Epithelial cell of proximal tubule (primary cell): ENCODE data around the gene PARD3B. TPM values are rescaled to one million over a fixed set of nuclear protein-coding genes. Genes with fewer than 3 reads are reported as not detected.
A peak's percentile ranks its signal among the peaks of the same experiment; 100 is the strongest.

Experiments
- DNase-seq: peaks from one replicate; pipeline ENCODE4 v3.0.0-alpha.2; 2011; ENCODE audit warnings: low read depth
- H3K4me3 ChIP-seq: 2 replicates; pipeline ENCODE4 v1.5.1; 2011; ENCODE audit warnings: low read depth, mild to moderate bottlenecking, low read length
- total RNA-seq: library from RNA; depleted of rRNA; stranded (reverse); fragments of >200 nt; gene quantifications from 2 replicates; pipeline ENCODE4 v1.2.3, GENCODE V29; 2015
- TF ChIP-seq, protein P1 (sequence below): conservative IDR thresholded peaks from 2 replicates; pipeline ENCODE4 v1.5.1; 2012; ENCODE audit warnings: low read depth, mild to moderate bottlenecking, low read length

The PARD3B gene
- total RNA-seq, 1 donor from 2014 or later, result 3.6 TPM

DNA sequence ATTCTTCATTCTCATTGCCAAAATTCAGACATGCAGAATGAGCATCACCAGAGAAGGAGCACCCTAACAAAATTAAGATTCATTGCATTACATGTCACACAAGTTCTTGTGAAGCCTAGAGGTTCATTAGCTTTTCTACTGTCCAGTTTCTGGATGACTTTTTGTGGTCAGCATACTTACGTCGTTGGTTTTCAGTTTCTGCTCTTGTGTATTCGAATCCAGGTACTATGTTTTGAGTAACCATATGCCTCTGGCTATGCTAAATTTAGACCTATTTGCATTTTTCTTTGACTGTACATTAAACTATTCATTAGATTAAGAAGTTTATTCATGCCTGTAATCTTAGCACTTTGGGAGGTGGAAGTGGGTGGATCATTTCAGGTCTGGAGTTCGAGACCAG lies 251.3 kb downstream of the PARD3B start:
- no peak for DNase-seq
- TF ChIP-seq, protein P1, sequence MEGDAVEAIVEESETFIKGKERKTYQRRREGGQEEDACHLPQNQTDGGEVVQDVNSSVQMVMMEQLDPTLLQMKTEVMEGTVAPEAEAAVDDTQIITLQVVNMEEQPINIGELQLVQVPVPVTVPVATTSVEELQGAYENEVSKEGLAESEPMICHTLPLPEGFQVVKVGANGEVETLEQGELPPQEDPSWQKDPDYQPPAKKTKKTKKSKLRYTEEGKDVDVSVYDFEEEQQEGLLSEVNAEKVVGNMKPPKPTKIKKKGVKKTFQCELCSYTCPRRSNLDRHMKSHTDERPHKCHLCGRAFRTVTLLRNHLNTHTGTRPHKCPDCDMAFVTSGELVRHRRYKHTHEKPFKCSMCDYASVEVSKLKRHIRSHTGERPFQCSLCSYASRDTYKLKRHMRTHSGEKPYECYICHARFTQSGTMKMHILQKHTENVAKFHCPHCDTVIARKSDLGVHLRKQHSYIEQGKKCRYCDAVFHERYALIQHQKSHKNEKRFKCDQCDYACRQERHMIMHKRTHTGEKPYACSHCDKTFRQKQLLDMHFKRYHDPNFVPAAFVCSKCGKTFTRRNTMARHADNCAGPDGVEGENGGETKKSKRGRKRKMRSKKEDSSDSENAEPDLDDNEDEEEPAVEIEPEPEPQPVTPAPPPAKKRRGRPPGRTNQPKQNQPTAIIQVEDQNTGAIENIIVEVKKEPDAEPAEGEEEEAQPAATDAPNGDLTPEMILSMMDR, result no peak

DNA sequence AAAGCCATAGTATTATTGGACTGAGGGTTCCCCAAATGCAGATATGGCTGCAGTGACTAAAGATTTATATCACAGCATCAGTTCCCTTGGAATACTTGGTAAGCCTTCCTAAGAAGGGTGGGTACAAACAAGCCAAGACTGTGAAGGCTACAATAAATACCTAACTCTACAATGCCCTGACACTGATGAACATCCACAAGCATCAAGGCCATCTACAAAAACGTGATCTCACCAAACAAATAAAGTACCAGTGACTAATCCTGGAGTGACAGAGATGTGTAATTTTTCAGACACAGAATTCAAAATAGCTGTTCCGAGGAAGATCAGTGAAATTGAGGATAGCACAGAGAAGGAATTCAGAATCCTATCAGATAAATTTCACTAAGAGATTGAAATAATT lies 254.5 kb downstream of the PARD3B start:
- no peak for DNase-seq
- TF ChIP-seq, protein P1, result no peak

More for the DNA sequence above, 251.3 kb downstream of the PARD3B start:
- H3K4me3 ChIP-seq, result no peak overlapping the region

DNA sequence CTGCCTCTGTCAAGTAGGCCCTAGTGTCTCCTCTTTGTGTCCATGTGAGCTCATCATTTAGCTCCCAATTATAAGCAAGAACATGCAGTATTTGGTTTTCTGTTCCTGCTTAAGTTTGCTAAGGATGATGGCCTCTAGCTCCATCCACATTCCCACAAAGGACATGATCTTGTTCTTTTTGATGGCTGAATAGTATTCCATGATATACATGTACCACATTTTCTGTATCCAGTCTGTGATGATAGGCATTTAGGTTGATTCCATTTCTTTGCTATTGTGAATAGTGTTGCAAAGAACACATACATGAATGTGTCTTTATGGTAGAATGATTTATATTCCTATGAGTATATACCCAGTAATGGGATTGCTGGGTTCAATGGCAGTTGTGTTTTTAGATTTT lies 263.2 kb downstream of the PARD3B start:
- DNase-seq, result no peak
- TF ChIP-seq, protein P1, result no peak
- no peak overlapping the region for H3K4me3 ChIP-seq

More for the DNA sequence above, 254.5 kb downstream of the PARD3B start:
- H3K4me3 ChIP-seq, result no peak overlapping the region

- H3K4me3 ChIP-seq, result no peak overlapping the region
- DNase-seq, result no peak
- TF ChIP-seq, protein P1, result no peak
These were observed 279.6 kb downstream of the PARD3B start for GRCh38 chr2:204824751-204825453.

GRCh38 chr2:204825681-204826080 lies 280.4 kb downstream of the PARD3B start:
- TF ChIP-seq, protein P1, result no peak
- DNase-seq, result no peak
- H3K4me3 ChIP-seq, result no peak overlapping the region

DNA sequence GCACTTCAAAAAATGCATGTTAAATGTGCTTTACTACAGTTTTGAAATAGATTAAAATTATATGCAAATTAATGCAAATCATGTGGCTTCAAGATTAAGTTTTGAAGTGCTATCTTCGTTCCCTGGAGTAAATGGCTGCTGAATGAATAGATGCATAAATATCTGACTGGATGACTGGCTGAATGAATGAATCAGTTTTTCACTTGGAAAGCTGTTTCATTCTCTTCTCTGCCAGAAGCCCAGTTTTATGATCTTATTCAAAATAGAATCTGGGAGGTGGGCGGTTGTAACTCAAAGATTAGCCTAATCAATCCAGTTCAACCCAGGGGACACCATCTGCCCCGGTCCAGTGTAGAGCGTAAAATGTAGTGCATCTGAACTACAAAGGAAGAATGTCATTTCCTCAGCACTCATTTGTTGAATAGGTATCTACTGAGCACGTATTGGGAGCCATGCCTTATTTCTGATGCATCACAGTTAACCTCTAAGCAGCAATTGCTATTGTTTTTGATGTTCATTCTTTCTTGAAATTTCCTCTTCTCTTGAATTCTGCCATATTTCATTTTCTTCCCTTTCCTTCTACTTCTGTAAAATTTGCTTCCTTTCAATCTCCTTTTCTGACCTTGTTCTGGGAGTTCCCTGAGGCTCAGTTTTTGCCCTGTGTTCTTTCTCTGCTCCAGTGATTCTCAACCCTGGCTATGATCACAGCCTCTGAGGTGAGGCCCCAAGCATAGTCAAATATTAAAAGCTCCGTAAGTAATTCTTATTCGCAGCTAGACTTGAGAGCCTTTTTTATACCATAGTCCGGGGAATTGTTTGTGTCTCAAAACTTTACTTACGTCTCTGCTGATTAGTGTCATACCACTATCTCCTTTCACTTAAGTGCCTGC lies 282.7 kb downstream of the PARD3B start:
- TF ChIP-seq, protein P1, result no peak
- peak; percentile 59 for DNase-seq
- peak overlapping the region; percentile 33 for H3K4me3 ChIP-seq
